WERI-Rb-1 (cell line): ENCODE data around the gene TRAPPC2B.
A peak's percentile ranks its signal among the peaks of the same experiment; 100 is the strongest.

Experiments used
- DNase-seq: peaks from one replicate; pipeline ENCODE4 v3.0.0-alpha.2; 2020
- H3K27ac ChIP-seq: fragments of 250-450 bp; sonication (Bioruptor Pico); 2 replicates; pipeline ENCODE4 v1.5.1; 2020; ENCODE audit warnings: mild to moderate bottlenecking, moderate library complexity
- H3K27me3 ChIP-seq: fragments of 250-450 bp; sonication (Bioruptor Pico); 2 replicates; pipeline ENCODE4 v1.5.1; 2021; ENCODE audit warnings: mild to moderate bottlenecking, low read depth, moderate library complexity; ENCODE audit not compliant: insufficient read depth, severe bottlenecking
- H3K36me3 ChIP-seq: fragments of 250-450 bp; sonication (Bioruptor Pico); 2 replicates; pipeline ENCODE4 v1.5.1; 2020; ENCODE audit warnings: mild to moderate bottlenecking, moderate library complexity
- H3K4me3 ChIP-seq: 2 replicates; pipeline ENCODE4 v1.5.1; 2011; ENCODE audit warnings: low read depth, mild to moderate bottlenecking, control low read depth, low read length
- H3K9me3 ChIP-seq: fragments of 250-450 bp; sonication (Bioruptor Pico); 2 replicates; pipeline ENCODE4 v1.5.1; 2021; ENCODE audit warnings: mild to moderate bottlenecking, moderate library complexity; ENCODE audit not compliant: severe bottlenecking
- CTCF ChIP-seq: IDR thresholded peaks from 2 replicates; pipeline ENCODE4 v1.5.1; 2011; ENCODE audit warnings: low read depth, mild to moderate bottlenecking, control low read depth, inconsistent platforms, low read length

TRAPPC2B gene

GRCh38 chr19:57376151-57376550, 12.8 kb downstream of the TRAPPC2B start:
- Histone ChIP-seq H3K27ac (no peak overlapping the region), H3K27me3 (no peaks in the 10 kb centered on the region), H3K36me3 (peaks cover 20% of the 10 kb centered on the region), H3K4me3 (no peak overlapping the region), H3K9me3 (no peaks in the 10 kb centered on the region)
- no peak for TF ChIP-seq CTCF
- no peak for DNase-seq

- TF ChIP-seq CTCF = no peak
- no peak overlapping the region for H3K4me3 ChIP-seq
- no peak overlapping the region for H3K27ac ChIP-seq
- DNase-seq = no peak
- no peaks in the 10 kb centered on the region for H3K9me3 ChIP-seq
- no peaks in the 10 kb centered on the region for H3K27me3 ChIP-seq
- peaks cover 19% of the 10 kb centered on the region for H3K36me3 ChIP-seq
These were observed 14.3 kb downstream of the TRAPPC2B start for GRCh38 chr19:57377498-57378146.

DNA sequence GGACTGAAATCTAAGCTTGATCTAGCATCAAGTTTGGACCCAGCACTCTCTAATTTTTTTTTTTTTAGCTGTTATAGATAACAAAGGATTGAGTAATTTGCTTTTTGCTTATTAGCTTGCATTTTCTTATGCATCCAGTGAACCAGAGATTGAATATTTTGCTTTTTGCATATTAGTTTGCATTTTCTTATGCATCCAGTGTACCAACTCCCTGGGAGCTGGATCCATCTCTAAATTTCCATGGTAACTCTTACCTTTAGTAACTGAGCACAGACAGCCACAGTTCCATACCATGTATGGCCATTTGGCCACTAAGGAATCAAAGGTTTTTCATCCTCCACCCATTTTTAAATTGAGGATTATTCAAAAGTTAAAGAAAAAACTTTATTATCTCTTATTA, 17.6 kb downstream of the TRAPPC2B start:
- no peak for DNase-seq
- Histone ChIP-seq H3K36me3 (peaks cover 9% of the 10 kb centered on the region), H3K27ac (no peak overlapping the region), H3K27me3 (no peaks in the 10 kb centered on the region), H3K9me3 (no peaks in the 10 kb centered on the region), H3K4me3 (no peak overlapping the region)
- no peak for TF ChIP-seq CTCF

DNA sequence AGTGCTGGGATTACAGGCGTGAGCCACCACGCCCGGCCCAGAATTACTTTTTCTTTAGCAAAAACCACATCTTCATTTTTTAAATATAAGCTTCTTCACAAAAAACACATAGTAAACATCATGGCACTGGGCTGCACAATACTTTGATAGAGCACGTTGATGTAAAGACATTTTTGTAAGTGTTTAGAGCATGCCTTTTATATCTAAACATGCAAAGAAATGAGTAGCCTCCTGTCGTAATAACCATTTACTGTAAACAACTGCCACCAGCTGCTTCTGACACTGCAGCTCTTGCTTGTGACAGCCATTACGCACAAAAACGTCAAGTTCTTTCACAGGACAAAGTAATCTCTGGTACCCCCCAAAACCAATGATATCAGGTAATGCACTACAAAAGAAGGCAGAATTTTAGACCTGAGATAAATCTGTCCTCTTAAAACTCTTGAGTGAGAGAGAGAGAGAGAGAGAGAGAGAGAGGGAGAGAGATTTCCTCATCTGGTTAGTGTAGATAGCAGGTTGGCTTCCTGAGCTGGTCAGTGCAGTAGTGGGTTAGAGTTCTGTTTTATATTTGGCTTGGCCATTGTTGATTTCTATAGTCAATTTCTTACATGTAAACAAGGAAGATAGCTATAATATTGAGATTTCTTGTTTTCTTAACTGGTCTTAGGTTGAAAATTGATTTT, 19.6 kb downstream of the TRAPPC2B start:
- no peak for DNase-seq
- H3K27ac ChIP-seq = no peak overlapping the region
- TF ChIP-seq CTCF = no peak
- H3K36me3 ChIP-seq = peaks cover under 1% of the 10 kb centered on the region; the same call in 1 of the 2 replicates
- no peak overlapping the region for H3K4me3 ChIP-seq
- no peaks in the 10 kb centered on the region for H3K27me3 ChIP-seq
- H3K9me3 ChIP-seq = no peaks in the 10 kb centered on the region

DNA sequence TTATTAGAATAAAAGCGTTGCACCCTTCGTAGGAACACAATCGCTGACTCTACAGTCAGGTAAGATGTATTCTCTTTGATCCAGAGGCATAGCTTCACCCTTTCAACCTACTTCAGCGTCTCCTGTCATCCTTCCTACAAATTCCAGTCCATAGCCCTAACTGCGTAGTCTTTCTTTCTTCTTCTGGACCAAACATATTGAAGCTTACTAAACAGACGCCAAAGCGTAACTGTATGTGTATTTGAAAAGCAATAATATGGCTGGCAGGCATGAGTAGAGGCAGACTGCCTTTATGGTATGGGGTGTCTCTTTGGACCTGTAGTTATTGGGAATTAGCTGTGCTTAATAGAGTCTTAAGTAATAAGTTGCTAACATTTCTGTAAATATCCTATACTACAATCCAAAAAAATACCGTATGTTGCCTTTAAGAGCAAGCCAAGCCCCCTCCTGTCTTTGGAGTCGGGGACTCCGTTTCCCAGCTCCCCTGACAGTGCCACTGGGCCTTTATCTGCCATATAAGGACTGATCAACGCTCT, 25.9 kb downstream of the TRAPPC2B start:
- DNase-seq = no peak
- Histone ChIP-seq H3K9me3 (no peaks in the 10 kb centered on the region), H3K27me3 (no peaks in the 10 kb centered on the region), H3K27ac (peak overlapping the region; percentile 66), H3K36me3 (peaks cover 6% of the 10 kb centered on the region), H3K4me3 (peak overlapping the region; percentile 34)
- no peak for TF ChIP-seq CTCF
